SK-N-SH (cell line): Measurements from ENCODE around the gene TDRD1. TPM values are rescaled to one million over a fixed set of nuclear protein-coding genes. Genes with fewer than 3 reads are reported as not detected.

Experiments used
- CTCF ChIA-PET: fragments of 300-600, 350-600 bp; formaldehyde crosslinking; extraction: SDS; loops from one replicate; lab custom pipeline; 2021; lab: Yijun Ruan, JAX
- POLR2A ChIA-PET: fragments of 350-600 bp; sonication (Branson Sonifier 250); formaldehyde crosslinking; extraction: SDS; loops from one replicate; lab custom pipeline; 2020; ENCODE audit warnings: antibody characterized with exemption, inconsistent platforms; lab: Yijun Ruan, JAX
- DNase-seq: peaks from one replicate; pipeline ENCODE4 v3.0.0; 2012
- H2AFZ ChIP-seq: fragments of 200-600 bp; sonication (generic); 2 replicates; pipeline ENCODE4 v1.8.1; 2016; ENCODE audit warnings: antibody characterized with exemption, mild to moderate bottlenecking, low read depth
- H3F3A ChIP-seq: fragments of 200-600 bp; sonication (generic); replicated peaks from 2 replicates; pipeline ENCODE3; 2016; ENCODE audit warnings: antibody characterized with exemption, mild to moderate bottlenecking; ENCODE audit not compliant: insufficient read depth
- H3K27ac ChIP-seq, 2 experiments: fragments of 200-500 bp in 1 of 2; fragments of 200-600 bp in 1 of 2; sonication (Bioruptor generic) in 1 of 2; sonication (generic), shearing (Covaris generic) in 1 of 2; 2 replicates each; pipeline versions ENCODE4 v1.5.1 to v1.6.1; 2014 to 2016; ENCODE audit warnings: low read depth in 2 of 2, inconsistent platforms in 1 of 2, low read length in 1 of 2, mild to moderate bottlenecking in 1 of 2, mixed read lengths in 1 of 2
- H3K27me3 ChIP-seq: fragments of 200-600 bp; sonication (generic), shearing (Covaris generic); 2 replicates; pipeline ENCODE4 v1.6.1; 2016; ENCODE audit warnings: mixed run types; ENCODE audit not compliant: insufficient read depth
- H3K36me3 ChIP-seq, 2 experiments: fragments of 200-500 bp in 1 of 2; fragments of 200-600 bp in 1 of 2; sonication (Bioruptor generic) in 1 of 2; sonication (generic) in 1 of 2; replicated peaks in 1 of 2; 2 replicates each; pipeline versions ENCODE3 to v1.5.1; 2014 to 2016; ENCODE audit warnings: low read length in 1 of 2, mild to moderate bottlenecking in 1 of 2; ENCODE audit not compliant: insufficient read depth in 2 of 2, control insufficient read depth in 1 of 2
- H3K4me1 ChIP-seq, 2 experiments: fragments of 200-500 bp in 1 of 2; fragments of 200-600 bp in 1 of 2; sonication (Bioruptor generic) in 1 of 2; sonication (generic), shearing (Covaris generic) in 1 of 2; 2 replicates each; pipeline versions ENCODE4 v1.5.1 to v1.6.1; 2014 to 2016; ENCODE audit warnings: low read depth in 1 of 2, low read length in 1 of 2, mixed run types in 1 of 2; ENCODE audit not compliant: insufficient read depth in 2 of 2, control insufficient read depth in 1 of 2
- H3K4me2 ChIP-seq: fragments of 200-600 bp; sonication (generic), shearing (Covaris generic); 2 replicates; pipeline ENCODE4 v1.6.1; 2017; ENCODE audit warnings: mixed run types
- H3K4me3 ChIP-seq, 2 experiments: fragments of 200-500 bp in 1 of 2; fragments of 200-600 bp in 1 of 2; sonication (Bioruptor generic) in 1 of 2; sonication (generic), shearing (Covaris generic) in 1 of 2; 2 replicates each; pipeline versions ENCODE4 v1.5.1 to v1.8.1; 2014 to 2016; ENCODE audit warnings: low read depth in 2 of 2, inconsistent platforms in 1 of 2, low read length in 1 of 2, mild to moderate bottlenecking in 1 of 2, mixed read lengths in 1 of 2, moderate library complexity in 1 of 2
- H3K79me2 ChIP-seq: fragments of 200-600 bp; sonication (generic); 2 replicates; pipeline ENCODE4 v1.8.1; 2017; ENCODE audit warnings: mild to moderate bottlenecking; ENCODE audit not compliant: insufficient read depth
- H3K9ac ChIP-seq: fragments of 200-600 bp; sonication (generic); 2 replicates; pipeline ENCODE4 v1.6.1; 2017; ENCODE audit warnings: mixed run types
- H3K9me2 ChIP-seq: fragments of 200-600 bp; sonication (generic); 2 replicates; pipeline ENCODE4 v1.6.1; 2017; ENCODE audit warnings: mixed run types
- H3K9me3 ChIP-seq: fragments of 200-600 bp; sonication (generic); 2 replicates; pipeline ENCODE4 v1.6.1; 2017; ENCODE audit warnings: mixed run types, mild to moderate bottlenecking, moderate library complexity
- H4K20me1 ChIP-seq: fragments of 200-600 bp; sonication (generic); 2 replicates; pipeline ENCODE4 v1.6.1; 2017; ENCODE audit warnings: mild to moderate bottlenecking, mixed run types; ENCODE audit not compliant: insufficient read depth
- FOSL2 ChIP-seq: IDR thresholded peaks from 2 replicates; pipeline ENCODE4 v1.4.0; 2012; ENCODE audit warnings: low read depth, mild to moderate bottlenecking, moderate library complexity, borderline replicate concordance
- FOXJ3 ChIP-seq: sonication (generic); formaldehyde crosslinking; IDR thresholded peaks from 2 replicates; pipeline ENCODE4 v1.5.1; 2020; ENCODE audit warnings: mild to moderate bottlenecking, missing genetic modification reagents
- FOXM1 ChIP-seq: IDR thresholded peaks from 2 replicates; pipeline ENCODE4 v1.4.0; 2012; ENCODE audit warnings: low read depth, mild to moderate bottlenecking
- GABPA ChIP-seq: IDR thresholded peaks from 2 replicates; pipeline ENCODE4 v1.4.0; 2012; ENCODE audit warnings: low read depth, mild to moderate bottlenecking
- MEF2A ChIP-seq: IDR thresholded peaks from 2 replicates; pipeline ENCODE4 v1.4.0; 2012; ENCODE audit warnings: low read depth, borderline replicate concordance
- MXI1 ChIP-seq: IDR thresholded peaks from 2 replicates; pipeline ENCODE4 v1.6.1; 2012; ENCODE audit warnings: mild to moderate bottlenecking, low read depth, low read length, improper control_type of control experiment
- NRF1 ChIP-seq: IDR thresholded peaks from 2 replicates; pipeline ENCODE4 v1.6.1; 2012; ENCODE audit warnings: low read depth, mild to moderate bottlenecking, low read length
- PBX3 ChIP-seq: IDR thresholded peaks from 2 replicates; pipeline ENCODE4; 2012
- RCOR1 ChIP-seq: fragments of 150-350 bp; IDR thresholded peaks from 2 replicates; pipeline ENCODE4 v1.6.1; 2017; ENCODE audit warnings: antibody characterized with exemption, low read length
- RFX5 ChIP-seq: IDR thresholded peaks from 2 replicates; pipeline ENCODE4 v1.6.1; 2012; ENCODE audit warnings: mild to moderate bottlenecking, improper control_type of control experiment, low read length
- RXRA ChIP-seq: IDR thresholded peaks from 2 replicates; pipeline ENCODE4 v1.4.0; 2012; ENCODE audit warnings: low read depth, mild to moderate bottlenecking, borderline replicate concordance
- SMC3 ChIP-seq: IDR thresholded peaks from 2 replicates; pipeline ENCODE4 v1.6.1; 2012; ENCODE audit warnings: low read depth, low read length, improper control_type of control experiment
- TAF1 ChIP-seq: IDR thresholded peaks from 2 replicates; pipeline ENCODE4 v1.6.1; 2012; ENCODE audit warnings: low read depth, mild to moderate bottlenecking, low read length, moderate library complexity, borderline replicate concordance
- USF1 ChIP-seq: IDR thresholded peaks from 2 replicates; pipeline ENCODE4 v1.4.0; 2012; ENCODE audit warnings: low read depth, borderline replicate concordance
- WGBS: methylation state at CpG from one replicate; pipeline ENCODE4 v1.1.6; 2017; ENCODE audit warnings: low lambda C conversion rate; 5-methylcytosine and 5-hydroxymethylcytosine counted together
- polyA plus RNA-seq, 3 experiments: library from polyadenylated mRNA; depleted of rRNA; stranded (reverse); fragments of >200 nt; gene quantifications; 2 replicates each; pipeline ENCODE4 v1.2.3, GENCODE V29; 2012

The TDRD1 gene
- polyA plus RNA-seq, 1 of the 3 experiments (the other 2 are of a cell fraction) = not detected

GRCh38 chr10:114239117-114239993, 60.2 kb downstream of the TDRD1 start, which contains the start of gene VWA2:
VWA2 (plus strand) TSS chr10:114239254; CDS start chr10:114248714, 9,460 bp downstream.
- no peak within 1 kb of the TSS for H3K4me3 ChIP-seq
- DNase-seq = no peak
- no peaks in the 10 kb centered on the region for H3K36me3 ChIP-seq
- no peak within 1 kb of the TSS for H3K4me2 ChIP-seq
- ChIA-PET CTCF (interaction anchor here (0.6 kb wide), 1 partner anchor 52 kb away, joined by 3 read pairs; no protein-coding TSS in a partner anchor), POLR2A (no interaction called here)
- 79% methylated on average over 49 of the region's 79 CpGs for WGBS
- no peaks in the 10 kb centered on the region for H4K20me1 ChIP-seq
- no peak within 1 kb of the TSS for H2AFZ ChIP-seq
- H3K27me3 ChIP-seq = peaks cover 16% of the 10 kb centered on the region; the same call in 1 of the 2 replicates
- no peak within 1 kb of the TSS for H3K9ac ChIP-seq
- TF ChIP-seq GABPA = no peak
- no peak for TF ChIP-seq FOSL2
- TF ChIP-seq FOXJ3 = no peak
- no peak for TF ChIP-seq MEF2A
- no peak for TF ChIP-seq NRF1
- TF ChIP-seq RCOR1 = no peak
- TF ChIP-seq PBX3 = no peak
- no peak for TF ChIP-seq RFX5
- H3K4me1 ChIP-seq = peaks cover 0 to 5% of the 10 kb centered on the region in 2 experiments; a peak in 1 of 4 replicates
- no peak within 1 kb of the TSS for H3K27ac ChIP-seq
- no peaks in the 10 kb centered on the region for H3K79me2 ChIP-seq
- H3K9me2 ChIP-seq = no peaks in the 10 kb centered on the region
- H3K9me3 ChIP-seq = no peaks in the 10 kb centered on the region
- no peaks in the 10 kb centered on the region for H3F3A ChIP-seq

- ChIA-PET POLR2A (no interaction called here), CTCF (no interaction called here)
- no peak for DNase-seq
- Histone ChIP-seq H3K36me3 (no peaks in the 10 kb centered on the region), H3K9me3 (no peaks in the 10 kb centered on the region), H3K9me2 (no peaks in the 10 kb centered on the region), H3K79me2 (no peaks in the 10 kb centered on the region), H3F3A (no peaks in the 10 kb centered on the region), H3K27me3 (peaks cover 16% of the 10 kb centered on the region; the same call in 1 of the 2 replicates), H4K20me1 (no peaks in the 10 kb centered on the region), H3K4me2 (no peak overlapping the region), H3K27ac (no peak overlapping the region), H3K4me1 (peaks cover 0 to 5% of the 10 kb centered on the region in 2 experiments; a peak in 1 of 4 replicates), H3K9ac (no peak overlapping the region), H2AFZ (no peak overlapping the region), H3K4me3 (no peak overlapping the region)
- no peak for TF ChIP-seq TAF1
- no peak for TF ChIP-seq MXI1
- TF ChIP-seq USF1 = no peak
- TF ChIP-seq SMC3 = no peak
- no peak for TF ChIP-seq FOXM1
- no peak for TF ChIP-seq MEF2A
- no peak for TF ChIP-seq RXRA
- 79% methylated on average over 5 of the region's 11 CpGs for WGBS
Observed at GRCh38 chr10:114239994-114240345, 60.8 kb downstream of the TDRD1 start.
